Hematopoietic multipotent progenitor cell treated with erythropoietin and hydrocortisone succinate and interleukin-3 and kit ligand, for 8 days (in vitro differentiated cells): Measurements from ENCODE around the gene TMEM121B.
A peak's percentile ranks its signal among the peaks of the same experiment; 100 is the strongest.
"Not testable (repeated sequence)": the region's sequence is repeated elsewhere in the genome, so short reads cannot be mapped to it uniquely, and the experiment has no call there.

Experiments used
- DNase-seq: peaks from one replicate; pipeline ENCODE4 v3.0.0-alpha.2; 2015

TMEM121B gene

DNA sequence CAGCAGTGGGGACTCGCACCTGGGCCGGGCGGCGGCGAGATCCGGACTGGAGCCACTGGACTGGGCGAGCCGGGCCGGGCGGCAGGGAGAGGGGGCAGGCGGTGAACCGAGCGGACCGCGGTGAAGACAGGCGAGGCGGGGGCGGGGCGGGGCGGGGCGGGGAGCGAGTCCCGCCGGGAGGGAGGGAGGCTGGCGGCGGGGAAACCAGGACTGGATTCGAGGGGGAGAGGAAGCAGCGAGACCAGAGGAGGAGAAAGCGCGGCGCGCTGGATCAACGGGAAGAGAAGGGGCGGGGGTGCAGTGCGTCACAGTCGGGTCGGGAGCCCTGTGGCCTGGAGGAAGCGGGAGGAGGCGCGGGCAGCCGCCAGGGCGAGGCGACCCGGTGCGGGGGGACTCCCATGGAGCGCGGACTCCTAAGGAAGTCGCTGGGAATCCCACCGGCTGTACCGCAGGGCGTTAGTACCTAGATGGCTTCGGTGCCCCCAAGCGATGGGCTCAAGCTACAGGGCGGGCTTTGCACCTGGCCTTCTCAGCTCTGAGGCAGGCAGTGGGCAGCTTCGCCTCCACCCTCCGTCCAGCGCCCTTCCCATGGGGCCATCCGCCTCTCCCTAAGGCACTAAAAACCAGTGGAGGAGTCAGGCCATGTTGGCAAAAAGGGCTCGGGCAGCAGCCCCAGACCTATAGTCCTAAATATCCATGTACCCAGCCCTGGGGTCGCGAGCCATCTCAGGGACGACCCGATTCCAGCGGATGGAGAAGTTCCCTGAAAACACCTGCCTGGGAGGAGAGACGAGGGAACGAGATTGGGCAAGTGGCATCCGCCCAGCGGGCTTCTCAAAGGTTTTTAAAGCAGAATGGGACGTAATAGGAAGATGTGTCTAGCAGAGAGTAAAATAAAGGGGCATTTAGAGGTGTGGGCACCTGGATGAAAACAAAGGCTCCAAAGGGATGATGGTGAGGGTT is at the start of gene TMEM121B:
TMEM121B (minus strand) TSS at position 128 of the 963 bp plus-strand sequence. CDS start 233 bp downstream, outside the sequence.
- DNase-seq, result no peak

DNA sequence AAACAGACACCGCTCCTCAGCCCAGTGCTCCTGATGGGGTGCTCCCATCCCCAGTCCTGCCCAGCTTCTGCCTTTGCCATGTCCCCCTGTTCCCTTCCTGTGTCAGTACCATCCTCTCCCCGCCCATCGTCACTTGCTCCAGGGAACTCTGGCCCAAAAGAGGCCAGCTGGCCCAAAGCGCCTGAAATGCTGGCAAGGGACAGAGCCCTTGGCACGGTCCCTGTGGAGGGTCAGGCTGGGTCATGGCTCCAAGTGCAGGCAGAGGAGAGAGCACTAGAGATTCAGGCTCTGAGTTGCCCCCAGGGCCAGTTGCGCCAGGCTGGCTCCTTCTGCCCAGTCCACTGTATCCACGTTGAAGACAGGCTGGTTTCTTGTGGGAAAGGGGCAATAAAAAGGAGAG is 46.3 kb upstream of the TMEM121B start:
- DNase-seq, result no peak

DNA sequence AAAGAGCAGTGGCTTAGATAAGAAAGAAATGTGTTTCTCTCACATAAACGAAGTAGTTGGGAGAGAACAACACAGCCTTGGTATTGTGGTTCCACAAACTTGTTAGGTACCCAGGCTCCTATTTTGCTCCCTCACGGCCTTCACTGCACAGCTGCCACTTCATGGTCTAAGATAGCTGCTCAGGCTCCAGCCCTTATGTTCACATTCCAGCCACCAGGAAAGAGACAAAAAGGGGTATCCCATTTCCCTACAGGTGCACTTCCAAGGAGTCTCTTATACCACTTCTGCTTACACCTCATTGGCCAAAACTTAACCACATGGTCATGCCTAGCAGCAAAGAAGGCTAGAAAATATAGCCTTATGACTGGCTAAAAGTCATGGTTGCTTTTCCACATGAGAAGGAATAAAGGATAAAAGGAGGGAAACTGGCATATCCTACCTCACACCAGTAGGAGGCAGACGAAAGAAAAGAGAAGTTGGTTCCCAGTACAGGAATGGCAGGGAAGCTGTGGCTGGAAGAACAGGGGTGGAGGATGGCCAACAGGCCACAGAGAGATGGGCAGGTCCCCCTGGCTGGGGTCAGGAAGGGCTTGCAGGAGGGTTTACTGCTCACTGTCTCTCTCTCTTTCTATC is 43.3 kb upstream of the TMEM121B start:
- no peak for DNase-seq

DNA sequence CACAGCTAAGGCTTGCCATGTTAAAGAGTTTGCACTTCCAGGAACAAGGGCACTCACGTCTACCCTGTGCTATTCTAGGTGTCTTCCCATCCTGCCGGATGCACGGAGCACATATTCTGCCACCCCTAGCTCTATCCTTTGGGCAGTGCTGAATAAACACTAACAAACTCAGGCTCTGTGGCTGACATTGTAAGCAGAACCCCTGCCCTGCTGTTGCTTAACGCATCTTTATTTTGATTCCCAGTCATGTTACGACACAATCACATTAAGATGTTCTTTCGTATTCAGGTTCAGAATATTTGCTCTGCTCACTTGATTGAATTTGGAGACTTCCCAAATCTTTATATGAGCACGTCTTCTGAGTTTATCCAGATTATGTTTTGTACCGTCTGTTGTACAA is 41.6 kb upstream of the TMEM121B start:
- no peak for DNase-seq

DNA sequence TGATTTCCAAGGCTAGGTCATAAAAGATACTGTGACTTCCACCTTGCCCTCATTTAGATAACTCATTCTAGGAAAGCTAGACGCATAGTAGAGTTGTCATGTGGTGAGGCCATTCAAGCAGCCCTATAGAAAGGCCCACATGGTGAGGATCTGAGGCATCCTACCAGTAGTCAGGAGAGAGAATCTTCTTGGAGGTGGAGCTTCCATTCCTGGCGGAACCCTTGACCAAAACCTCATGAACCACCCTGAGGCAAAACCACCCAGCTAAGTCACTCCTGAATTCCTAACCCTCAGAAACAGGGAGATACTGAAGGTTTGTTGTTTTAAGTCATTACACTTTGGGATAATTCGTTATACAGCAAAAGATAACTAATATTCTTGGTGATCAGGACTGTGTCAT is 40.8 kb upstream of the TMEM121B start:
- no peak for DNase-seq

DNA sequence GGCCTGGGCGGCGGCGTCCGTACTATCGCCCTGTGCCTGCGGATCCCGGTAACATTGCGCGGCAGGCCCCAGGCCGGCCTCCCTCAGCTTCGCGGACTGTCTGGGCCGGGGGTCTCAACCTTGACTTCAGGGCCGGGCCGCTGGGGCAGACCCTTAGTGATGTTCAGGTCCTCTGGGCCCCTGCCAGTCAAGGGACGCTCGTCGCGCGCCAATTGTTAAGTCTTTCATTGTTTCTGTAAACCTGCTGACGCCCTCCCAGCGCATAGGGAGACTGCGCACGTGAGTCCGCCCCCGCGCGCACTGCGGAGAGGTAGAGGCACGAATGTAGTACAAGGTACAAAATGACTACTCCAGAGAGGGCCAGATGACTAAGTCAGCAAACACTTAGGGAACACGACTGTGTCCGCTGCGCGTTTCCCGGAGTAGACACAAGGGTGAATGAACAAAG is 38.4 kb upstream of the TMEM121B start:
- peak; percentile 23 for DNase-seq

DNA sequence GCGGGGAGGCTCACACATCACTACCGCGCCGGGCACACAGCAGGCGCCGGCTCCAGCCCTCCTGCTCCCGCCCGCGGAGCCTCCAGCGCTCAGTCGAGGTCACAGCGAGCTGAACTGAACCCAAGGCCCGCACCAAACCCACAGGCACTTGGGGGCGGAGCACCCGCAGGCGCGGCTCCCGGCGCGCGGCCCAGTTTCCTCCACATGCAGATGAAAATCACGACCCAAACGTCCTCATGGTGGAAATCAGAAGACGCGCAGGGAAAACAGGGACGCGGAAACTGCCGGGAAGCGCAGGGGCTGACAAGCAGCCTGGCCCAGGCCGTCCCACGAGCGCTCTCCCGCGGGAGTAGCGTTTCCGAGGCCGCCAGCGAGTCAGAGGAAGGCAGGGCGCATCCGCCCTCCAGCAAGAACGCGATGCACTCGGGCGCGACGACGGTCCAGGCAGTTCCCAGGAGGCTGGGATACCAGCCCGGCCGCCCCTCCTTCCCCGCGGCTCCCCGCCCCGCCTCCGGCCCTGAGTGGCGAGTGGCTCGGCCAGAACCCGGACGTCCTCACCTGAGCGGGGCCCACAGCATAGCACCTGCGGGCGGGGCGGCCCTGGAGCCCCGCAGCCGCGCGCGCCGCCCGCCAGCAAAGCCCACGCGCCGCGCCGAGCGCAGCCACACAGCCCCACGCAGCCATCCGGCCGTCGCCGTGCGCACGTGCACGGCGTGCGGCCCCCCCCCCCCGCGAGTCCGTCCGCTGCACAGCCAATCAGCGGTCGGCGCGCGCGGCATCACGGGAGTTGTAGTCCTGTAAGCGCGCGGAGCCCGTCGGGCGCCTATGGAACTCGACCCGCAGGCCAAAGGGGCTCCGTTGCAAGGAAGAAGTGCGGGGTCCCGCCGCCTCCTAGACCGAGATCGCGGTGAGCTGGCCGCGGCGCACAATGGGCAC is 37.7 kb upstream of the TMEM121B start, which contains the start of gene HDHD5:
HDHD5 (minus strand) TSS at position 710 of the 936 bp plus-strand sequence; CDS start at position 684, 26 bp downstream.
- peak; percentile 70 for DNase-seq

DNA sequence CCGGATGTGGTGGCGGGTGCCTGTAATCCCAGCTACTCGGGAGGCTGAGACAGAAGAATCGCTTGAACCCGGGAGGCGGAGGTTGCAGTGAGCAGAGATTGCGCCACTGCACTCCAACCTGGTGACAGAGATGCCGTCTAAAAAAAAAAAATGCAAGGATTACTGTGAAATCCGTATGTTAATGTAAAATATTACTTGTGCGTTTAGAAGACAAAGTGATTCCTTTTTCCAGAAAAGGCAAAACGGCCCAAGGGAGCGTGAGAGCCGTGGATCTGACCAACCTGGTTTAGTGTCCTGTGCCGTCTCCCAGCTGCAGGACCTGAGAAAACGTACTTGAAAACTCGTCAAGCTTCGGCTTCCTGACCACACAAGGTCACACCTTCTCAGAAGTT is 37.0 kb upstream of the TMEM121B start:
- DNase-seq, result no peak

DNA sequence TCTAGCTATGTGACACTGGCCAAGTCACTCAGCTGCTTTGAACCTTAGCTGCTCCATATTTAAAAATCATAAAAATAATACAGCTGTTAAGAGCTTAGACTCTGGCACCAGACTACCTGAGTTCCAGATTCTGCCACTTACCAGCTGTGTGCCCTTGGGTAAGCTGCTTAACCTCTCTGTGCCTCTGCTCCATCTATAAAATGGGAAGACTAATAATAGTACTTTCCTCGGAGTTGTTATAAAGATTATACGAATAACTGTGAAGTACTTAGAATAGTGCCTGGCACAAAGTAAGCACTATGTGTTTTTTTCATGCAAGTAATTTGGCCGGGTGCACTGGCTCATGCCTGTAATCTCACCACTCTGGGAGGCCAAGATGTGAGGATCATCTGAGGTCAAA is 36.6 kb upstream of the TMEM121B start:
- DNase-seq, result no peak

DNA sequence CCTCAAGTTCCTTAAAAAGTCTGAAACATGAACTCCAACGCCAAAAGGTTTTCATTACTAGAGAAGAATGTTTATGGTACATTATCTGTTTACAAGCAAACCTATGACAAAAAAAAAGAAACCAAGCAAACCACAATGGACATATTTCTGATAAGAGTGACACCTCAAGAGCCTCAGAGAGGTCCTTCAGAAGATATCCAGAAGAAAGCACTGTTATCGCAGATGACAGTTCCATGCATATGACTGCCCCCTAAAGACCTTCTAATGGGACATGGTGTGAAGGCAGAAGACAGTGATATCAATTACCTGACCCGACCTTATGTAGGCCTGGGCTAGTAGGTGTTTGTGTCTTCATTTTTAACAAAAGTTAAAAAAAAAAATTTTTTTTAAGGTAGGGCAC is 34.8 kb upstream of the TMEM121B start:
- DNase-seq, result peak; percentile 13

DNA sequence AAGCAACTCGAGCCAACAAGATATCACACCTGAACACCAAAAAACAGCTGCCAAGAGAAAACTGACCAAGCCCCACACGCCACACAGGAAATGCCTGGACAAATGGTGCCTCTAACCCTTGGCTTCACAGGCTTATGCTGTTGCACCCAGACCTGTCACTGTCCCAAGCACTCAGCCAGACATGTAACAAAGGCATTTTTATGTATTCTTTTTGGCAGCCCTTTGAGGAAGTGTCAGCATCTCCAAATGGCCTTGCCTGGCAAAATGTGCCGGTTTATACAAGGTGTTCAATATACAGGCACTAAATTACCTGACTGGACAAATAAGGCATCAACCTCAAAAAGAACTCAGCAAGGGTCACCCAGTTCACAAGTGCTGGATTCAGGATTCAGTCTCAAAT is 31.8 kb upstream of the TMEM121B start:
- DNase-seq, result no peak

DNA sequence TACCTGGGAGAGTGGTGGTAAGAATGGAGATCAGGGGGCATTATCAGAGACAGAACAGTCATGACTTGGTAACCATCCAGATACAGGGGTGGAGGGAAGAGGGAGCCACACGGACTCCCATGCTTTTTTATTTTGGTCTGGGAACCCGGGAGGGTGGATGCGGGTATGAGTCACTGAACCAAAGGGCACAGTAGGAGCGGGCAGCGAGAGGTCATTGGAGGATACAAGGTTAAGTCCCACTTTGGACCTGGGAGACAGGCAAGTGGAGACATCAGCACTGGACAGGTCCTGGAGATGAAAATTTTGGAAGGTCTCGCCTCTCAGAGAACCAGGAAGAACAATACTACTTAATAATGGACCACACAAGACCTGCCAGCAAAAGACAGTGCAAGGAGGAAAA is 31.2 kb upstream of the TMEM121B start:
- DNase-seq, result no peak

DNA sequence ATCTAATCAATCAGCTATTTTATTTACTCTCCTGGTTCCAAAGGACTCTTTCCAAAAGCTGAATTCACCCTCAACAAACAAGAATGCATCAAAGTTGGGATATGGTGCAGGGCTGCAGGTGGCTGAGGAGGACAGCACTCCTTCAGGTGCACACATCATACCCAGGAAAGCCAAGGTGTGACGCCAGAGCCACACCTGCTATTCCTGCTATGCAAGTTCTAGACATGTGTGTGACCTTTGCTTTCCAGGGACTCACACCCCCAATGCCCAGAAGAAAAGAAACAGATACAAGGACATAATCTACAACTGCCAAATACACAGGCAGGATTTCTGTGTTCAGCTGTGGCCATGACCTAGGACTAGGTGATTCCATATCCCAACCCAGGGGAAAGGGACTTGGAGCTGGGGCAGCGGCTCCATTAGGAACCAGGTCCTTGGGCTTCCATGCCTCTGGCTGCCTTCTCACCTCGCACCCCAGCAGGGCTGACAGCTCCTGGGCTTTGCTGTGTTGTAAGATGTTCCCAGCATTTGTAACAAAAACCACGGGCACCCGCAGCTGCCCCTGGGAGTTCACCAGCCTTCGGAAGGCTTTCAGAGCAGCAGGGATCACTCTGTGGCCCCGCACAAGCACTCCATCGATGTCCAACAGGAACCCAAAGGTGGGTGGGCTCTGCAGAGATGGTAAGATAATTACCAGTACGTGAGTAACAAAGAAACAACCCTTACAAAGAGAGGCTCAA is 28.1 kb upstream of the TMEM121B start:
- DNase-seq, result no peak

DNA sequence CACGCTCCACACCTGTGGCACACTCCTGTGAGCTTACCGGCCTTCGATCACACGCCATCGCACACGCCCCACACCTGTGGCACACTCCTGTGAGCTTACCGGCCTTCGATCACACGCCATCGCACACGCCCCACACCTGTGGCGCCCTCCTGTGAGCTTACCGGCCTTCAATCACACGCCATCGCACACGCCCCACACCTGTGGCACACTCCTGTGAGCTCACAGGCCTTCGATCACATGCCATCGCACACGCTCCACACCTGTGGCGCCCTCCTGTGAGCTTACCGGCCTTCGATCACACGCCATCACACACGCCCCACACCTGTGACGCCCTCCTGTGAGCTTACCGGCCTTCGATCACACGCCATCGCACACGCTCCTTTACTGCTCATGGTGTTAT is 26.3 kb upstream of the TMEM121B start:
- DNase-seq, result not testable (repeated sequence)

DNA sequence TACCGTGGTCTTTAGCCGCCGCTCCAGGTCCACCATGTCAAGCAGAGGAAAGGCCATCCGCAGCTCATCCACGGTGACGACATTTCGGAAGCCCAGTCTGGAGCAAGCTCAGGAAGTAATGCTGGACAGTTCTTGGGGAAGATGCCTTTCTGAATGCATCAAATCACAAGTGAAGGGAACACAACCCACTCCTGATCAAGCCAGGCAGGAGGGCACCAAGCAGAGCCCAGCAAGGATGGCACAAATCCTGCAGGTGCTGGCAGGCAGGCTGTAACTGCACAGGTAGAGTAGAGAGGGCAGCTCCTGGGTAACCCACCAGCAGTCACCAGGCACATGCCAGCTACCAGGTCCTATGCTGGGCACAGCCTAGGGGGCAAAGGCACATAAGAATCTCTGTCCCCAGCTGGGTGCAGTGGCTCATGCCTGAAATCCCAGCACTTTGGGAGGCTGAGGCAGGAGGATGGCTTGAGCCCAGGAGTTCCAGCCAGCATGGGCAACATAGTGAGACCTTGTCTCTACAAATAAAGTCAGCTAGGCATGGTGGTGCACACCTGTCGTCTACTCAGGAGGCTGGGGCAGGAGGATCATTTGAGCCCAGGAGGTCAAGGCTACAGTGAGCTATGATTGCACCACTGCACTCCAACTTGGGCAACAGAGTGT is 24.0 kb upstream of the TMEM121B start:
- DNase-seq, result no peak

DNA sequence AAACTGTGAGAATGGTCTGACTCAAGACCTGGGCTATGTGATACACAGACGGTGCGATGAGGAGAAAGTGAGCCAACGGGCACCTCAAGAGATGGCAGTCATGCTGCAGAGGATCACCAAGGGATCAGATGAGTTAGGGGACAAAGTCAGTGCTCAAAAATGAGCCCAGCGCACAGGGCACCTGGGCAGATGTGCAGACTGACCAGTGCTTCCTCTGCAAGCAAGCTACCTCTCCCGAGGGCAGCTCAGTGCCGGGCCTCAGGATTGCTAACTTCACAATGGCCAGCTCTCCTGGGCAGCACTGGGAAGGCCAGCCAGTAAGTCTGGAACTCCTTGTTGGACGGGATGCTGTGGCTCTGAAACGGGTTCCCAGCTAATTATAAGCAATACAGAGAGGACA is 22.7 kb upstream of the TMEM121B start:
- no peak for DNase-seq

DNA sequence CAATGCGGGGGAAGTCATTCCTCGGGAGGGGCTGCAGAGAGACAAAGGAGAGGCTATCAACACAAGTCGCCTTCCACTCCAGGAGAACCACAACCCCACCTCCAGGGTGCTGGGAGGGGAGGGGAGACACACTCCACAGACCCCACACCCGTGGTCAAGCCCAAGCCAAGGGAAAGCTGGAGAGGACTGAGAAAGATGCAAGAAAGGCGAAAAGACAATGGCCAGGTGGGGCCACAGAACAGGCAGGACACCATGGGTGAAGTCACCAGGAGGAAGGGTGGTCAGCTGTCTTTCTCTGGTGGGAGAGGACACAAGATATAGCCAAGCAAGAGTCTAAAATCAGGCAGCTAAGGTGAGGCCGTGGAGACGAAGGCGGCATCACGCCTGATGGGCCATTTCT is 21.9 kb upstream of the TMEM121B start:
- DNase-seq, result no peak

DNA sequence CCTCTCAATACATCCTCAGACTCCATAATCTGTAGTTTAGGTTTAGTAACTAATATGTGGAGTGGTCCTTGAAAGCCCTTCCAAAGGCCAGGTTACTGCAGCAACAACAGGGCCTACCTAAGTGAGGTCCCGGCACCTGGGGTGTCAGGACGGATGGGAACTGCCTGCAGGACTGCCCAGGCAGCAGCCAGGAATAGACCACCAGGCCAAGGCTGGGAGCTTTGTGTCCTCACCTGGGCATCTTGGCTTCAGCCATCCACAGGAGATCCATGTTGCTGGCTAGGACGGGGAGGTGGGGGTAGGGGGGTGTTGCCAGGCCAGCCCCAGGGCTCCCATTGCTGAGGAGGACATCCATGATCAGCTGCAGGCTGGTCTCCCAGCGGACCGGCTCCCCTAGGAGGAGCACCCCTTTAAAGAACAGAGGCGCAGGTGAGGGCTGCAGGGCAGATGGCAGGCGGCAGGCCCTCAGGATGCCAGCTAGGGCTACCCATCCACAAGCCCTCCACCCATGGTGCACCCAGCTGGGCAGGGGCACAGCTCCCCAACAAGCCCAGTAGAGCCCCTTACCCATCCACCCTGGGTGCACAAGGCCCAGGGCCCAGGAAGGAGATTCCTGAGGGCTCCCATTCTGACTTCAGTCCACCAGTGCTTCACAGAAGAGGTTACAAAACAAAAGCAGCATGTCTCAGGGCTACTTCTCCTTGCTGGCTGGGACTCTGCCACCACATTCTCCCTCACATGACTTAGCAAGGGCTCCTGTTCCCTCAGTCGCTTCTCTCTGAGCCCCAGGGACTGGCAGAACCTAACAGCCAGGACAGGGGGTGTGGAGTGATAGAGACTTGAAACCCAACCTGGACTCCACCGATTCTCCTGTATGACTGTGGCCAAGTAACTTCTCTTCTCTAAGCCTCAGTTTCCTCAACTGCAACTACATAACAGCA is 19.9 kb upstream of the TMEM121B start:
- DNase-seq, result no peak

DNA sequence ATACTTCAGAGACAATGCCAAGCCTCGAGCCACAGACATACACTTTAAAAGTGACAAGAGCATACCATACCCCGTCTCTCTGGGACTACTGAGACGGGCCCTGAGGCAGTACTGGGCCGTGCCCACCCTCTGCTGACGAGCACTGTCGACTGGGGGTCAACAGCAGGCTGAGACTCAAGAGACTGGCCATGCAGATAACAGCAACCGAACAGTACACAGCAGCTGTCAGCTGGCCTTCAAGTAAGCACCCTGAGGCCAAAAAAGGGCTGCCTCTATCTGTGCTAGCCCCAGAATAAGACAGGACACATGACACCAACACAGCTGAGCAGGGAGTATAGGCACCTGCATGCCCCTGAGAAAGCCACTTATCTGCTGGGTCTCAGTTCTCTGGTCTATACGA is 18.9 kb upstream of the TMEM121B start:
- no peak for DNase-seq

DNA sequence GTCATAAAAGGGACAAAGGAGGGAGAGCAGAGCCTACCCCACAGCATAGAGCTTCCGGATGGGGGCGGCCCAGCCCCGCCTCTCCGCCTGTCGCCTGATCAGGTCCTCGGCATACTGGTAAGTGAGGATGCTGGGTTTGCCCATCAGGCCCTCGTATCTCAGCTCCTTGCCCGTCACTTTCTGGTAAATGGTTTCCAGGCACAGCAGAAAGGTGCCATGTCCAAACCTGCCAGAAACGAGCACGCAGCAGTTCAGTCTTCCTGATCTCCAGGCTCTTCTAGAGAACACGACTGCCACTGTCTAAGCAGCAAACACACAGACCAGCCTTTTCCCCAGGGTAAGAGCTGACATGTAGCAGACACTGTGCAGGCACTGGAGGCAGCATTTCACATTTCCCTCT is 17.4 kb upstream of the TMEM121B start:
- DNase-seq, result no peak
